WTC11 (cell line): Measurements from ENCODE around the gene MGARP. TPM values are rescaled to one million over a fixed set of nuclear protein-coding genes. Genes with fewer than 3 reads are reported as not detected.

ENCODE experiments used
- ATAC-seq: fragments of 200-7000 bp; cut with Tn5 transposase; 2 replicates; pipeline ENCODE4 v1.10.0; 2021; ENCODE audit warnings: mild to moderate bottlenecking, moderate library complexity
- CTCF ChIA-PET: fragments of 300-600 bp; sonication (Branson Sonifier 250); formaldehyde crosslinking; loops from one replicate; lab custom pipeline; 2021; ENCODE audit warnings: antibody characterized with exemption; lab: Charles Lee
- POLR2A ChIA-PET: fragments of 350-600 bp; sonication (Branson Sonifier 250); formaldehyde crosslinking; loops from one replicate; lab custom pipeline; 2021; ENCODE audit warnings: antibody characterized with exemption; lab: Charles Lee
- DNase-seq: peaks from one replicate; pipeline ENCODE4 v3.0.0; 2021; ENCODE audit warnings: low spot score
- H3K27ac Mint-ChIP-seq: 2 replicates; pipeline ENCODE4 v1.8.0; 2021; ENCODE audit warnings: mixed read lengths
- H3K27me3 Mint-ChIP-seq: 2 replicates; pipeline ENCODE4 v1.8.0; 2021; ENCODE audit warnings: low read depth, mild to moderate bottlenecking, moderate library complexity, mixed read lengths
- H3K36me3 Mint-ChIP-seq: 2 replicates; pipeline ENCODE4 v1.8.0; 2021; ENCODE audit warnings: mixed read lengths
- H3K4me1 Mint-ChIP-seq: 2 replicates; pipeline ENCODE4 v1.8.0; 2022; ENCODE audit warnings: mixed read lengths
- H3K4me3 Mint-ChIP-seq: 2 replicates; pipeline ENCODE4 v1.8.0; 2021; ENCODE audit warnings: mild to moderate bottlenecking, moderate library complexity, mixed read lengths
- H3K9me3 Mint-ChIP-seq: 2 replicates; pipeline ENCODE4 v1.8.0; 2021; ENCODE audit warnings: mixed read lengths
- ATF2 ChIP-seq: sonication (generic); formaldehyde crosslinking; IDR thresholded peaks from 2 replicates; pipeline ENCODE4 v1.8.1; 2022; ENCODE audit warnings: low read depth, missing genetic modification reagents, borderline replicate concordance
- CBFB ChIP-seq: sonication (generic); formaldehyde crosslinking; IDR thresholded peaks from 2 replicates; pipeline ENCODE4 v1.8.1; 2022; ENCODE audit warnings: mild to moderate bottlenecking, low read depth, missing genetic modification reagents
- CDX4 ChIP-seq: fragments of 250-450 bp; sonication (Bioruptor Pico); IDR thresholded peaks from 2 replicates; pipeline ENCODE4 v1.9.0; 2021; ENCODE audit warnings: moderate library complexity, mild to moderate bottlenecking, inconsistent platforms, borderline replicate concordance
- ESRRA ChIP-seq: sonication (generic); formaldehyde crosslinking; IDR thresholded peaks from 2 replicates; pipeline ENCODE4 v1.8.1; 2022; ENCODE audit warnings: mild to moderate bottlenecking, missing genetic modification reagents, borderline replicate concordance
- FOXP4 ChIP-seq: sonication (generic); formaldehyde crosslinking; IDR thresholded peaks from 2 replicates; pipeline ENCODE4 v1.8.0; 2022; ENCODE audit warnings: mild to moderate bottlenecking, missing genetic modification reagents
- GABPB1 ChIP-seq: sonication (generic); formaldehyde crosslinking; IDR thresholded peaks from 2 replicates; pipeline ENCODE4 v1.8.1; 2023; ENCODE audit warnings: mild to moderate bottlenecking, missing genetic modification reagents
- GTF2I ChIP-seq: fragments of 250-450 bp; sonication (Bioruptor Pico); conservative IDR thresholded peaks from 2 replicates; pipeline ENCODE4 v1.4.0; 2021; ENCODE audit warnings: mild to moderate bottlenecking
- HMGXB4 ChIP-seq: sonication (generic); formaldehyde crosslinking; IDR thresholded peaks from 2 replicates; pipeline ENCODE4 v1.8.1; 2023; ENCODE audit warnings: mild to moderate bottlenecking, moderate library complexity, missing genetic modification reagents
- IRF2 ChIP-seq: sonication (generic); formaldehyde crosslinking; IDR thresholded peaks from 2 replicates; pipeline ENCODE4 v1.8.0; 2022; ENCODE audit warnings: low read depth, missing genetic modification reagents, borderline replicate concordance
- KAT7 ChIP-seq: sonication (generic); formaldehyde crosslinking; IDR thresholded peaks from 2 replicates; pipeline ENCODE4 v1.8.1; 2023; ENCODE audit warnings: missing genetic modification reagents, mild to moderate bottlenecking, borderline replicate concordance
- MAX ChIP-seq: sonication (generic); formaldehyde crosslinking; IDR thresholded peaks from 2 replicates; pipeline ENCODE4 v1.8.0; 2022; ENCODE audit warnings: mild to moderate bottlenecking, missing genetic modification reagents
- NR1H2 ChIP-seq: sonication (generic); formaldehyde crosslinking; IDR thresholded peaks from 2 replicates; pipeline ENCODE4 v1.9.0; 2021; ENCODE audit warnings: mild to moderate bottlenecking, moderate library complexity, missing genetic modification reagents
- NR2C2 ChIP-seq: sonication (generic); formaldehyde crosslinking; IDR thresholded peaks from 2 replicates; pipeline ENCODE4 v1.8.0; 2022; ENCODE audit warnings: mild to moderate bottlenecking, missing genetic modification reagents
- NR3C1 ChIP-seq: sonication (generic); formaldehyde crosslinking; conservative IDR thresholded peaks from 2 replicates; pipeline ENCODE4 v1.8.1; 2023; ENCODE audit warnings: low read depth, mild to moderate bottlenecking, missing genetic modification reagents
- RELA ChIP-seq: sonication (generic); formaldehyde crosslinking; IDR thresholded peaks from 2 replicates; pipeline ENCODE4 v1.8.1; 2022; ENCODE audit warnings: missing genetic modification reagents, mild to moderate bottlenecking, borderline replicate concordance
- RORB ChIP-seq: fragments of 250-450 bp; sonication (Bioruptor Pico); IDR thresholded peaks from 2 replicates; pipeline ENCODE4 v1.9.0; 2021; ENCODE audit warnings: mild to moderate bottlenecking
- SMAD4 ChIP-seq: sonication (generic); formaldehyde crosslinking; IDR thresholded peaks from 2 replicates; pipeline ENCODE4 v1.8.0; 2022; ENCODE audit warnings: mild to moderate bottlenecking, missing genetic modification reagents
- USF1 ChIP-seq: sonication (generic); formaldehyde crosslinking; IDR thresholded peaks from 2 replicates; pipeline ENCODE4 v1.8.0; 2022; ENCODE audit warnings: mild to moderate bottlenecking, missing genetic modification reagents
- USF2 ChIP-seq: sonication (generic); formaldehyde crosslinking; IDR thresholded peaks from 2 replicates; pipeline ENCODE4 v1.8.1; 2023; ENCODE audit warnings: mild to moderate bottlenecking, missing genetic modification reagents, moderate library complexity
- ZNF263 ChIP-seq: sonication (generic); formaldehyde crosslinking; IDR thresholded peaks from 2 replicates; pipeline ENCODE4 v1.8.1; 2022; ENCODE audit warnings: low read depth, mild to moderate bottlenecking, moderate library complexity, missing genetic modification reagents
- ZNF396 ChIP-seq: fragments of 250-450 bp; sonication (Bioruptor Pico); IDR thresholded peaks from 2 replicates; pipeline ENCODE4 v1.8.0; 2021; ENCODE audit warnings: mild to moderate bottlenecking, moderate library complexity, borderline replicate concordance
- ZNF416 ChIP-seq: fragments of 250-450 bp; sonication (Bioruptor Pico); IDR thresholded peaks from 2 replicates; pipeline ENCODE4 v1.9.0; 2021; ENCODE audit warnings: mild to moderate bottlenecking, inconsistent platforms
- total RNA-seq: library from RNA; stranded (reverse); gene quantifications from 3 replicates; pipeline ENCODE4 v1.2.3, GENCODE V29; 2021

The MGARP gene
- total RNA-seq, 1 experiment from 2014 or later = 4.6 TPM

GRCh38 chr4:139311909-139312308 is 31.9 kb upstream of the MGARP start (continued):
- no peak for TF ChIP-seq USF2 (CRISPR knock-in tag)

GRCh38 chr4:139304920-139305319 is 24.9 kb upstream of the MGARP start:
- ATAC-seq (no peak), DNase-seq (no peak)
- POLR2A ChIA-PET = no interaction called here
- peaks cover 48% of the 10 kb centered on the region for H3K36me3 Mint-ChIP-seq
- H3K27ac Mint-ChIP-seq = no peak overlapping the region
- CTCF ChIA-PET = no interaction called here
- peaks cover 10% of the 10 kb centered on the region for H3K9me3 Mint-ChIP-seq
- TF ChIP-seq CBFB (CRISPR knock-in tag) (no peak), NR3C1 (CRISPR knock-in tag) (no peak), HMGXB4 (CRISPR knock-in tag) (no peak), GTF2I (CRISPR knock-in tag) (no peak), NR1H2 (CRISPR knock-in tag) (no peak), MAX (CRISPR knock-in tag) (no peak), SMAD4 (CRISPR knock-in tag) (no peak), CDX4 (CRISPR knock-in tag) (no peak), GABPB1 (CRISPR knock-in tag) (no peak), IRF2 (no peak), USF1 (CRISPR knock-in tag) (no peak), RELA (CRISPR knock-in tag) (no peak)
- H3K4me1 Mint-ChIP-seq = peaks cover 40% of the 10 kb centered on the region
- no peak overlapping the region for H3K4me3 Mint-ChIP-seq
- peaks cover 2% of the 10 kb centered on the region; the same call in 1 of the 2 replicates for H3K27me3 Mint-ChIP-seq

- ATAC-seq = peak; percentile 41
- POLR2A ChIA-PET = interaction anchor here (0.7 to 3.5 kb wide), 12 partner anchors 10 to 286 kb away, joined by 3 to 59 read pairs (median 4); partner anchors contain the start of genes ELF2 and NOCT
- CTCF ChIA-PET = interaction anchor here (0.6 to 2.1 kb wide), 8 partner anchors 20 to 272 kb away, joined by 3 to 11 read pairs (median 6); partner anchors contain the start of genes ELF2 and MGARP
- Mint-ChIP-seq H3K9me3 (peaks cover 10% of the 10 kb centered on the region), H3K27me3 (peaks cover 2% of the 10 kb centered on the region; the same call in 1 of the 2 replicates), H3K27ac (peak within 1 kb of the TSS; percentile 99), H3K36me3 (peaks cover 46% of the 10 kb centered on the region), H3K4me3 (peak within 1 kb of the TSS; percentile 99), H3K4me1 (peaks cover 37% of the 10 kb centered on the region)
- DNase-seq = peak; percentile 45
- TF ChIP-seq RORB (CRISPR knock-in tag) = no peak
- TF ChIP-seq ZNF263 (CRISPR knock-in tag) = no peak
- TF ChIP-seq NR3C1 (CRISPR knock-in tag) = no peak
- TF ChIP-seq ATF2 (CRISPR knock-in tag) = no peak
- TF ChIP-seq ZNF396 (CRISPR knock-in tag) = no peak
- TF ChIP-seq ZNF416 (CRISPR knock-in tag) = no peak
- TF ChIP-seq KAT7 (CRISPR knock-in tag) = no peak
- TF ChIP-seq FOXP4 = no peak
- TF ChIP-seq NR1H2 (CRISPR knock-in tag) = no peak
- no peak for TF ChIP-seq ESRRA (CRISPR knock-in tag)
- TF ChIP-seq USF2 (CRISPR knock-in tag) = no peak
- TF ChIP-seq RELA (CRISPR knock-in tag) = no peak
- TF ChIP-seq MAX (CRISPR knock-in tag) = no peak
- no peak for TF ChIP-seq NR2C2 (CRISPR knock-in tag)
Measured at GRCh38 chr4:139301821-139302611, 22.0 kb upstream of the MGARP start, which contains the start of gene NDUFC1. Gene NDUFC1 (minus strand): TSS chr4:139302477. CDS start chr4:139295798, 6,679 bp downstream.
